HK-2 (cell line): ENCODE measurements around the gene CGN.
"Not testable (repeated sequence)": the region's sequence is repeated elsewhere in the genome, so short reads cannot be mapped to it uniquely, and the experiment has no call there.

Experiments used
- DNase-seq: peaks from one replicate; pipeline ENCODE4 v3.0.0-alpha.2; 2018; ENCODE audit not compliant: unreplicated experiment

Gene CGN

GRCh38 chr1:151502035-151502700, 9.0 kb upstream of the CGN start:
- DNase-seq = no peak

GRCh38 chr1:151502859-151503780, 8.1 kb upstream of the CGN start:
- DNase-seq = no peak

- no peak for DNase-seq
Measured at GRCh38 chr1:151504252-151504651, 6.9 kb upstream of the CGN start.

DNA sequence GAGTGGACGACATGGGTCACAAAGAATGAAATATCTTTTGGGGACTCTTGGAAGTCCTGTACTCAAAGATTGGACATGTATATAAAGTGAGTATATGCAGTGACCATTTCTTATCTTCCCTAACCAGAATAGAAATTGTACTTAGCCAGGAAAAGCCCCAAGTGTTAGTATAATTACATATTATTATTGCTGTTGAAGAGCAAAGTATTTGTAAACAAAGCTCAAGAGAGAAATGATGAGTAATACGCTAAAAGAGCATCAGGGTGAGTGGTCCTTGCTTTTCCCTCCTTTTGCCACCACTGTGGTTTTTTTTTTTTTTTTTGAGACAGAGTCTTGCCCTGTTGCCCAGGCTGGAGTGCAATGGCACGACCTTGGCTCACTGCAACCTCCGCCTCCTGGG, 6.4 kb upstream of the CGN start:
- no peak for DNase-seq

DNA sequence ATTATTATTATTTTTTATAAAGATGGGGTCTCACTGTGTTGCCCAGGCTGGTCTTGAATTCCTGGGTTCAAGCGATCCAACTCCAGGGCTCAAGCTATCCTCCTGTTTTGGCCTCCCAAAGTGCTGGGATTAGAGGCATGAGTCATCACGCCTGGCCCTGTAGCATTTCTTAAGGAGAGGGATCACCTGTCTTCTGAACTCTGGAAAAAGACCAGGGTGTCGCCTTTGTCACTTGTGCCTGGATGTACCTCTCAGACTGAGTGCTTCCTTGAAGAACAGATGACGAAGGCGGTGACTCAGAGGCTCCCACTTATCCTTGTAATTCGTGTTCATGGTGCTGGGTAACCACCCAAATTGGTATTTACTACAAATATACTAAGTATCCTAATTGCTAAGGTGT, 2.4 kb upstream of the CGN start:
- no peak for DNase-seq

- DNase-seq = no peak
Measured at GRCh38 chr1:151509350-151510019, 1.7 kb upstream of the CGN start.

GRCh38 chr1:151510020-151510405, 1.2 kb upstream of the CGN start:
- no peak for DNase-seq

- no peak for DNase-seq
Measured at GRCh38 chr1:151510614-151510956, 602 bp upstream of the CGN start.

DNA sequence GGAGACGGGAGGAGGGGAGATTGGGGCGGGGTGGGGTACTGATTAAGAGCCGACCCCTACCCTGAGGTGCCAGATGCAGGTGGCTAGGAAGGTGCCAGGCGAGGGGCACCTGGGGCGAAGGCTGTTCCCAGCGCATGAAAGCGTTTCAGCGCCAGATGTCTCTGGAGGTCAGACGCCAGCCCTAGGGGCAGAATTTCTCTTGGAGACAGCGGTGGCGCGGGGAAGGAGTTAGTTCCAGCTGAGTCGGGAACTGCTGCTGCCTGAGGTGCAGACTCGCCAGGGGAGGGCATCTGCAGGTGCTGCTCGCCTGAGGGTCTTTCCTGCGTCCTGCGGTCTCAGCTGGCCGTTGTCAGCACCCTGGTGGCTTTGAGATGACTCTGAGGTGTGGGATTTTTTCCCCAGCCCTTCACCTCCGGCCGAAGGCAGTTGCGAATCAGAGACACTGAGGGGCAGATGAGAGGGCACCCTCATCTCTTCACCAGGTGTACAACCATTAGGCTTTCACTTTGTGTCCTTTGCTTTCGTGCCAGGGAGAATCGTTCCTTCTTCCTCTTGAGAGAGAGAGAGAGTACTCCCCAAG, 539 bp downstream of the CGN start:
- no peak for DNase-seq

GRCh38 chr1:151512326-151512725, 1.1 kb downstream of the CGN start:
- no peak for DNase-seq

GRCh38 chr1:151512801-151513625, 1.8 kb downstream of the CGN start:
- no peak for DNase-seq

GRCh38 chr1:151513626-151514121, 2.5 kb downstream of the CGN start:
- DNase-seq = peak; percentile 48

DNA sequence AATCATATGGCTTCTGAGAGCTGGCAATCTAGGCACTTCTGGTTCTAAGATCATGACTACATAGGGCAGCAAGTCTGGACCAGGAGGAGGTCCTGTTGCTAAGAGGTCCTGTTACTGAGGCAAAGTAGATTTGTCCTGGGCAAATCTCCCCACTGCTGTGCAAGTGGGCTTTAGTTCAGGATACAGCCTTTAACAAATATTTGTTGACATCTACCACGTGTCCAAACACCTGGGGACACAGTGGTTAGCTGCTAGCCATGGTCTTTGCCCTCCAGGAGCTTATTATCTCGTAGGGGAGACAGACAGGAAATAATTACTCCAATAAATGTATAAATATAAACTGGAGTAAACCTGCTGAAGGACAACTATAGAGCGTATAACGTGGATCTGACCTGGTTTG, 3.2 kb downstream of the CGN start:
- DNase-seq = no peak

DNA sequence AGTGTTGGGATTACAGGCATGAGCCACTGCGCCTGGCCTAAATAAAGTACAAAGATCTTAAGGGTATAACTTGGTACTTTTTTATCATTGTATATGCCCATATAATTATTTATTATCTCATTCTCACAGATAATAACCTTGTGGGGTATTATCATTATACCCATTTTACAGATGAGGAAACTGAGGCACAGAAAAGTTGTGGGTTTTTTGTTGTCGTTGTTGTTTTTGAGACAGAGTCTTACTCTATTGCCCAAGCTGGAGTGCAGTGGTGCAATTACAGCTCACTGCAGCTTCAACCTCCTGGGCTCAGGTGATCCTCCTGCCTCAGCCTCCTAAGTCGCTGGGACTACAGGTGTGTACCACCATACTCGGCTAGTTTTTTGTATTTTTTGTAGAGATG, 4.1 kb downstream of the CGN start:
- DNase-seq = no peak

- DNase-seq = no peak
Measured at GRCh38 chr1:151516031-151516511, 4.9 kb downstream of the CGN start.

GRCh38 chr1:151518431-151518830, 7.2 kb downstream of the CGN start:
- no peak for DNase-seq

DNA sequence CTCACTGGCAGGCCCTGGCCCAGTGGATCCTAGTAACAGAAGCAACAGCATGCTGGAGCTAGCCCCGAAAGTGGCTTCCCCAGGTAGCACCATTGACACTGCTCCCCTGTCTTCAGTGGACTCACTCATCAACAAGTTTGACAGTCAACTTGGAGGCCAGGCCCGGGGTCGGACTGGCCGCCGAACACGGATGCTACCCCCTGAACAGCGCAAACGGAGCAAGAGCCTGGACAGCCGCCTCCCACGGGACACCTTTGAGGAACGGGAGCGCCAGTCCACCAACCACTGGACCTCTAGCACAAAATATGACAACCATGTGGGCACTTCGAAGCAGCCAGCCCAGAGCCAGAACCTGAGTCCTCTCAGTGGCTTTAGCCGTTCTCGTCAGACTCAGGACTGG, 7.7 kb downstream of the CGN start:
- no peak for DNase-seq

- DNase-seq = no peak
Measured at GRCh38 chr1:151519667-151520066, 8.5 kb downstream of the CGN start.

GRCh38 chr1:151520359-151520758, 9.2 kb downstream of the CGN start:
- DNase-seq = no peak

DNA sequence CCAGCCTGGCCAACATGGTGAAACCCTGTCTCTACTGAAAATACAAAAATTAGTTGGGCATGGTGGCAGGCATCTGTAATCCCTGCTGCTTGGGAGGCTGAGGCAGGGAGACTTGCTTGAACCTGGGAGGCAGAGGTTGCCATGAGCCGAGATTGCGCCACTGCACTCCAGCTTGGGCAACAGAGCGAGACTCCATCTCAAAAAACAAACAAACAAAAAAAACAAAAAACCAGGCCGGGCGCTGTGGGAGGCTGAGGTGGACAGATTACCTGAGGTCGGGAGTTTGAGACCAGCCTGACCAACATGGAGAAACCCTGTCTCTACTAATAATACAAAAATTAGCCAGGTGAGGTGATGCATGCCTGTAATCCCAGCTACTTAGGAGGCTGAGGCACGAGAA, 11.2 kb downstream of the CGN start:
- DNase-seq = not testable (repeated sequence)

- DNase-seq = no peak
Measured at GRCh38 chr1:151523326-151523725, 12.1 kb downstream of the CGN start.
